ENCODE data around the gene ITGB7.
"Not testable (repeated sequence)": the region's sequence is repeated elsewhere in the genome, so short reads cannot be mapped to it uniquely, and the experiment has no call there.

The ITGB7 gene

GRCh38 chr12:53196486-53196885, 10.6 kb downstream of the ITGB7 start:
- DNase-seq, result no peak

GRCh38 chr12:53195516-53196420, 11.3 kb downstream of the ITGB7 start:
- no peak for DNase-seq

GRCh38 chr12:53194973-53195372, 12.1 kb downstream of the ITGB7 start:
- no peak for DNase-seq

- DNase-seq, result no peak
Measured at GRCh38 chr12:53193985-53194716, 12.9 kb downstream of the ITGB7 start.

GRCh38 chr12:53193040-53193439, 14.0 kb downstream of the ITGB7 start:
- no peak for DNase-seq

GRCh38 chr12:53192531-53193021, 14.5 kb downstream of the ITGB7 start:
- DNase-seq, result no peak

- no peak for DNase-seq
Measured at GRCh38 chr12:53191885-53192530, 15.0 kb downstream of the ITGB7 start.

- DNase-seq, result no peak
Measured at GRCh38 chr12:53191096-53191884, 15.8 kb downstream of the ITGB7 start.

- DNase-seq, result peak in 2 of 4 experiments; percentile 24 to 47
Measured at GRCh38 chr12:53190108-53190729, 16.8 kb downstream of the ITGB7 start.

GRCh38 chr12:53187145-53187899, 19.7 kb downstream of the ITGB7 start:
- DNase-seq, result no peak

GRCh38 chr12:53186745-53187144, 20.3 kb downstream of the ITGB7 start:
- DNase-seq, result no peak

GRCh38 chr12:53185582-53186153, 21.4 kb downstream of the ITGB7 start:
- no peak for DNase-seq

- no peak for DNase-seq
Measured at GRCh38 chr12:53184828-53185227, 22.2 kb downstream of the ITGB7 start.

- peak; percentile 75 to 95 (median 89) for DNase-seq
Measured at GRCh38 chr12:53182903-53183302, 24.1 kb downstream of the ITGB7 start.

- DNase-seq, result no peak
Measured at GRCh38 chr12:53181935-53182334, 25.1 kb downstream of the ITGB7 start.

GRCh38 chr12:53180931-53181645, 26.0 kb downstream of the ITGB7 start:
- DNase-seq, result peak; percentile 69 to 91 (median 82)

GRCh38 chr12:53180220-53180930, 26.7 kb downstream of the ITGB7 start, which contains the start of the genes CSAD and ZNF740:
CSAD (minus strand) TSS chr12:53180925; CDS start chr12:53173470, 7,455 bp downstream.
ZNF740 (plus strand) TSS chr12:53180722; CDS start chr12:53181984, 1,262 bp downstream.
- peak; percentile 97 to 99 (median 99) for DNase-seq

- DNase-seq, result peak in 2 of 4 experiments; percentile 48 to 54
Measured at GRCh38 chr12:53179687-53180219, 27.3 kb downstream of the ITGB7 start.

GRCh38 chr12:53178803-53179202, 28.2 kb downstream of the ITGB7 start:
- not testable (repeated sequence) for DNase-seq
